Stimulated activated CD4-positive, alpha-beta T cell treated with anti-CD3 and anti-CD28 coated beads, Interleukin-4, amount 100 ng/mL, for 24 hours (primary cell): ENCODE results near the gene GALNT1.
A peak's percentile ranks its signal among the peaks of the same experiment; 100 is the strongest.

Experiments used
- DNase-seq: peaks from one replicate; pipeline ENCODE4 v3.0.0-alpha.2; 2020

The GALNT1 gene

DNA sequence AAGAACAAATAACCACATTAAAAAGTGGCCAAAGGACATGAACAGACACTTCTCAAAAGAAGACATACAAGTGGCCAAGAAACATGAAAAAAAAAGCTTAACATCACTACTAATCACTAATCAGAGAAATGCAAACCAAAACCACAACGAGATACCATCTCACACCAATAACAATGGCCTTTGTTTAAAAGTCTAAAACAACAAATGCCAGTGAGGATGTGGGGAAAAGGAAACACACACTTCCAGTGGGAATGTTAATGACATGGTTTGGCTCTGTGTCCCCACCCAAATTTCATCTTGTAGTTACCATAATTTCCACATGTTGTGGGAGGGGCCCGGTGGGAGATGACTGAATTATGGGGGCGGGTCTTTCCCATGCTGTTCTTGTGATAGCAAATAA lies 147.1 kb downstream of the GALNT1 start:
- DNase-seq, result no peak

DNA sequence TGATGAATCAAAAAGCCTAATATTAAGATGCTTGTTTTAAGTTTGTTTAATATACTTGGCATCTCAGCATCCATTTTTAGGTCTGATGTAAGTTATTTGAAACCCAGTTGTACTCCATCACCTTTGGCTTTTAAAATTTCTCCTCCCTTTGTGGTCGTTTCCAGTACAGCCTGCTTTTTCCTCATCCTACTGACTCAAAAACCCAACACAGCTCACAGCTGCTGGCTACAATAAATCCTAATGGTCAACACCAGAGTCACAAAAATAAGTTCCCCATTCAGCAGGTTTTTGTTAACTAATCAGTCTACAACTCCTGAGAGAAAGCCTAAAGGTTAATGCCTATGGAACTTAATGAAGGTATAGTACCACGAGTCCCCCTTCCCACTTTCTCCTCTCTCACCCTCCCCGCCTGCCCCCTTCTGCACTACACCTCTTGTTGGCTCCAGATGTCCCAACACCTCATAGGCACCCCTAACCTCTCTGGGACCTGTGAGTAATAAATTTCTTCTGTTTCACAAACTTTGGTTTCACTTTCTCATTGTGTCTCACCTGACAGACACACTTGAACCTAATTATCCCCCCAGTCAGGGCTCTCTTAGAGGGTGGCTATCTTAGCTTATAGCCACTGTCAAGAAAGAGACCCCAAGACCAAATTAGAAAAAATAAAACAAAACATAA lies 148.6 kb downstream of the GALNT1 start:
- DNase-seq, result no peak

DNA sequence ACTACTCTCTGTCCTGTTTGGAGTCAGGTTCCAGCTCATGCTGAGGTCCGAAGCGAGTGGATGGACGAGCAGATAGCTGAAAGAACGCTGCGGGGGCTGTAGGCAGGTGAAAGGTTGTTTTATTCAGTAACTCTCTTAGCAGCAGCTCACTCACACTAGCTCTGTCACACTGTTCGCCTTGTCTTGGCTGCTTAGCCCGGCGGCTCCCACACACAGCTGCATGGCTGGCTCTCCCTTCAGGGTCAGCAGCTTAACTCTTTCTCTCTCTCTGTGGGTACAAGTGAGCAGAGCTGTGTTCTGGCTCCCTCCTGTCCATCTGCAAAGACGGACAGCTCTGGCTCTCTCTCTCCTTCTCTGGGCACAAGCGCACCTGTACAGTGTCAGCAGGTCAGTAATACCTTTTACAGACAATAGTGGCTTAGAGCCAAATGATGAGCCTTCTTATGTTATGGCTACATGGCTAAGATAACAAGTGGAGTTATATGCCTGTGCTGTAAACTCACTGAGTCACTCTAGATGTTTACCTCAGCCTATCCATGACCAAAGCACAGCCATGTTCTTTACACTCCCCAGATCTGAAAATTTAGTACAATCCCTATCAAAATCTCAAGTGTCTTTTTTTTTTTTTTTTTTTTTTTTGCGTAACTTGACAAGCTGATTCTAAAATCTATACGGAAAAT lies 149.3 kb downstream of the GALNT1 start:
- DNase-seq, result no peak

DNA sequence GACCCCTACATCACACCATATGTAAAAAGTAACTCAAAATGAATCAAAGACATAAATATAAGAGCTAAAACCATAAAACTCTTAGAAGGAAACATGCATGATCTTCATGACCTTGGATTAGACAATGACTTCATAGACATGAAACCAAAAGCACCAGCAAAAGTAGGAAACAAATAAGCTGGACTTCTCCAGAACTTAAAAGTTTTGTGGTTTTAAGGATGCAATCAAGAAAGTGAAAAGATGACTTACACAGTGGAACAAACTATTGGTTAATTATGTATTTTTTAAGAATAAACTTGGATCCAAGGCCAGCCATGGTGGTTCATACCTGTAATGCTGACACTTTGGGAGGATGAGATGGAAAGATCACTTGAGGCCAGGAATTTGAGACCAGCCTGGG lies 150.2 kb downstream of the GALNT1 start:
- DNase-seq, result no peak

DNA sequence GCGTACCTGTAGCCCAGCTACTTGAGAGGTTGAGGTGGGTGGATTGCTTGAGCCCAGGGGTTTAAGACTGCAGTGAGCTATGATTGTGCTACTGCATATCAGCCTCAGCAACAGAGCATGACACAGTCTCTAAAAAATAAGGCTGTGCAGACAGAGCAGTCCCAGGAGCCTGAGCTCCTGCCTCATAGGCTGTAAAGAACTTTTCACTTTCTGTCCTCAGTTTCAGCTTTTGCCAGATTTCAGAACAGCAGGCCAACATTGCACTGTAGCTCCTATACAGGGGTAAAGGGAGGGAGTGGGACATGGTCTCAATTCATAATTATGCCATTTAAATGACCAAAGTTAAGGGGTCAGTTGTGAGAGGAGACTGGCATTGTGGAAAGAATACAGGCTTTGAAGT lies 150.6 kb downstream of the GALNT1 start:
- DNase-seq, result no peak

DNA sequence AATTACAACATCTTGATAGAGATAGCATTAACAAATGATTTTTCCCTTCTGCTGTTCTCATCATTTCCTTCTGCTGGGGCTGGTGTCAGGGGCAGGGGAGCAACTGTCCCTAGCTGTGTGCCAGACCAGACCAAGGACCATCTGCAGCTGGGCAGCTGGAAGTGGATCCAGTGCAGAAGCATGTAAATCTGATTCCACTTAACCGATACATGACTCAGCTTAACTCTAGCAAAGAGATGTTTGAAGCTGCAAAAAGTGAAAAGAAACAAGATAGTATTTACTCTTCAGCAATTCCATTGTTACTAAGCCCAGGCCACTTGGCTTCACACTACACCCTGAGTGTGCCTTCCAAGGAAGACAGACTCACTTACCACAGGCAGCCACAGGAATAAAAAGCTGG lies 151.1 kb downstream of the GALNT1 start:
- DNase-seq, result no peak

DNA sequence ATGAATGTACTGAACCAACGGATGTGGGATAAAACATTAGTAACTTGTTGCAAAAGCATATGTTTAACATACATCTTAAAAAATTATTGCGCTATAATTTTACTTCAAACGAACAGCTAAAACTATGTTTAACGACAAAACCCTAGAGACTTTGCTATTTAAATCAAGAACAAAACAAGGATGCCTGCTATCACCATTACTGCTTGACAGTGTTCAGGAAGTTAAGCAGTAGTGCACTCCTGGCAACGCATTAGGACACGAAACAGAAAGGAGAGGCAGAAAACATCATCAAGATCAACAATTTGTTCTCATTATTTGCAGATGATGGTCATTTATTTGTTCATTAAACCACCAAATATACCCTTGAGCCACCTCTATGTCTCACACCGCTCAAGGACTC lies 151.9 kb downstream of the GALNT1 start:
- no peak for DNase-seq

DNA sequence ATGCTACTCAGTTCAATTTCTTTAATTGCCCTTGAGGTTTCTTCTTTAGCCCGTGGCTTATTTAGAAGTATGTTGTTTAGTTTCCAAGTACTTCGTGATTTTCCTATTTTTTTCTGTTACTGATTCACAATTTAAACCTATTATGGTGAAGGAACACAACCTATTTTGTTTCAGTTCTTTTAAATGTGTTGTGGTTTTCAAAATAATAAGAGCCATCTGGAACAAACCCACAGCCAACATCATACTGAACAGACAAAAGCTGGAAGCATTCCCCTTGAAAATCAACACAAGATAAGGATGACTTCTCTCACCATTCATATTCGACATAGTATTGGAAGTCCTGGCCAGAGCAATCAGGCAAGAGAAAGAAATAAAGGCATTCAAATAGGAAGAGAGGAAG lies 155.2 kb downstream of the GALNT1 start:
- no peak for DNase-seq

DNA sequence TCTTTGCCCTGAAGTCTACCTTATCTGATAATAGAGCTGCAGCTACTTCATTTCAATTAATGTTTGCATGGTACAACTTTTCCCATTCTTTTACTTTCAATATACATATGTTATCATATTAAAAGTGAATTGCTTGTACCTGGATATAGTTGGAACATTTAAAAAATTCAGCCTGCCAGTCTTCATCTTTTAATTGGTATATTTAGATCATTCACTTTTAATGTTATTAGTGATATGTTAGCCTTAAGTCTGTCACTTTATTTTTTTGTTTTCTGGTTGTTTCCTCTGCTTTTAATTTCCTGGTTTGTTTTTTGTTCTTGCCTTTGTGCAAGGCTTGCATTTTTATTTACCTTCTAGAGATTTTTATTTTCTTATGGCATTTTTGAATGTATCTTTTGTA lies 158.2 kb downstream of the GALNT1 start:
- no peak for DNase-seq

DNA sequence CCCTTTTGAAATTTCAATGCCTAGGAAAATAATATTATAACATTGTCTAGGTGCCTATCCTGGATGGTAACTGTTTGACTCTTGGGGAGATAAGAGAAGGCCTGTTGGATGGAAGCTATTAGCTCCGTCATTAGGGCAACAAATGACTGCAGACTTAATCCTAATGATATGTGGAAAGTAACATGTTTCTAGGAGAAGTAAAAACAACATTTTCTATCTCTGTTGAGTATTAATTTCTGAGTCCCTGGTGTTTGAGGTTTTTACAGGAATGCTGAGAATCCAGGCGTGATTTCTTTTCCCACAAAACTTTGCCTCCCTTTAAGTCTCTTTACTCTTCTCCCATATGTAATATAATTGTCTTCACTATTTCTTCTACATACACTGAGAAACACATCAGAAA lies 159.1 kb downstream of the GALNT1 start:
- no peak for DNase-seq

DNA sequence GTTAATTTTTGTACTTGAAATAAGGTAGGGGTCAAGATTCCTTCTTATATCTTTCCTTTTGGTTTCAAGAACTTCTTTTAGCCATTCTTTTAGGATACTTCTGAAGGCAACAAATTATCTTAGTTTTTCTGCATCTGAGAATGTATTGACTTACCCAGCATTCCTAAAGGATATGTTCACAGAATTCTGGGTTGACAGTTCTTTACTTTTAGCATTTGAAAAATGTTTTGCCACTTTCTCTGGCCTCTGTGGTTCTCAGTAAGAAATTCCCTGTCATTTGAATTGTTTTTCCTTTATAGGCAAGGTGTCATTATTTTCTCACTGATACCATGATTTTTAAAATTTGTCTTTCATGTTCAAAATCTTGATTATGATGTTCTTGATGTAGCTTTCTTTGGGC lies 162.4 kb downstream of the GALNT1 start:
- no peak for DNase-seq

DNA sequence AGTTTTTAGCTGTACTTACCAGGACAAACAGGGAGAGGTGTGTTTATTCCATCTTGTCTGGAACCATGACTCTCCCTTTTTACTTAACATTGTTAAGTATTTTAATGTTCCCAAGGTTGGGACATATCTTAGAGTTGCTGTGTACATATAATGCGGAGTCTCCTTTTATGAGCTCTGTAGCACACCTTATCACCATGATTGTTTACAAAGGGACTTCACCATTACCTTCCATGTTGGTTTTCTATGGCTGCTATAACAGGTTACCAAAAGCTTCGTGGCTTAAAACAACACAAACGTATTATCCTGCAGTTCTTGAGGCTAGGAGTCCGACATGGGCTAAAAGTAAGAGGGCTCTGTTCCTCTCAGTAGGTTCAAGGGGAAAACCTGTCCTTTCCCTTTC lies 164.3 kb downstream of the GALNT1 start:
- no peak for DNase-seq

DNA sequence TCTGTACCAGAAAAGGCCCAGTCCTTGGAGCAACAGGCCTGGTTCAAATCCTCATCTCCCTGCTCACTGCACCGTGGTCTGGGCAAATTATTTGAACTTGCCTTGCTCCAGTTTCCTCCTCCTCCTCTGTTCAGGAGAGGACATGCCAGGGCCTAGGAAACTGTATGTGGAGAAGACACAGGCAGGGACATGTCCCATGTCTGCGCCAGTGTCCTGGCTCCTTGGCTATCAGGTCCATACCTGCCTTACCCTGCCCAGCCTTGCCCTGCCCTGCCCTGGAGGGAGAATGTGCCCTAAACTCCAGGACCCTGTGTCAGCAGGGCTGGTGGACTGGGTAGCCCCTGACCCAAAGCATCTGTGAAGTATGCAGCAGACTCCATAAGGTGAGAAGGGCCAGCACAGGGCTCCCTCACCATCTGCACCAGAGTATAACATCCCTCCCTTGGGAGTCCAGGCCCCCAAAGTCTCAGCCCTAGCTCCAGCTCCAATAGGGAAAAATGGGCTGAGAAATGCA lies 165.3 kb downstream of the GALNT1 start:
- no peak for DNase-seq

DNA sequence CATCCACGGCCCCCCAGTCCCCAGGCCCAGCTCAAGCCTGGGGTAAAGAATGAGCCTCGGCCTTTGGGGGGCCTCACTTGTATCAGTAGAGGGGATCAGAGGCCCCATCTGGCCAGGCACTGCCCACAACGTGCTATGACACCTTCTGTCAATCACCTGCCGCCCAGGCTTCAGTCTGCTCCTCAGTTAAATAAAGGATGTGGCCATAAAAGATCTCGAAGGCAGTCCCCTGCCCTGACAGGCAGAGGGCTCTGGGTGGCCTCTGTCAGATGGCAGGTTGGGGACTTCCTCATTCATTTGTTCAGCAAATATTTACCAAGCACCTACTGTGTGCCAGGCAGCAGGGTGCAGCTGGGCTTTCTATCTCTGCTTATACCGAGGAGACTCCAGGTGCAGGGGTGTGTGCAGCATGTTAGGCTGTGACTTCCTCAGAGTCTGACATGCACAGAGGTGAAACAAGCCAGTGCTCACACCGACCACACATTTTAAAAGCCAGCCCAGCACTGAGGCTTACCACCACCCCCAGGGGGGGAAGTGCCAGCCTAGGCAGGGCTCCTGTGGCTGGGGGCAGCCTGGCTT lies 166.4 kb downstream of the GALNT1 start:
- no peak for DNase-seq

DNA sequence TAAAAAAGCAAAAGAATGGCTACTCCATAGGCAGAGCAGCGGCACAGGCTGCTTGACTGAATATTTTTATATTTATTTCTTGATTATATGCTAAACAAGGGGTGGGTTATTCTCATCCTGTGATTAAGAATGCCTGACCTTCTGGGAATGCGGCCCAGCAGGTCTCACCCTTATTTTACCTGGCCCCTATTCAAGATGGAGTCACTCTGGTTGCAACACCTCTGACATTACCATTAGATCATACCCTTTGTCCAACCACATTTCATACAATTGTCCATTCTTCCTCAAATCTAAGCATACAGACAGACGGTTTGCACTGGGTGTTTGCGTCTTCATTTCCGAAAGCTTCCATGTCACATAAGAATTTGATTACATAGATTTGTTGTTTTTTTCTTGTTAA lies 168.2 kb downstream of the GALNT1 start:
- no peak for DNase-seq

DNA sequence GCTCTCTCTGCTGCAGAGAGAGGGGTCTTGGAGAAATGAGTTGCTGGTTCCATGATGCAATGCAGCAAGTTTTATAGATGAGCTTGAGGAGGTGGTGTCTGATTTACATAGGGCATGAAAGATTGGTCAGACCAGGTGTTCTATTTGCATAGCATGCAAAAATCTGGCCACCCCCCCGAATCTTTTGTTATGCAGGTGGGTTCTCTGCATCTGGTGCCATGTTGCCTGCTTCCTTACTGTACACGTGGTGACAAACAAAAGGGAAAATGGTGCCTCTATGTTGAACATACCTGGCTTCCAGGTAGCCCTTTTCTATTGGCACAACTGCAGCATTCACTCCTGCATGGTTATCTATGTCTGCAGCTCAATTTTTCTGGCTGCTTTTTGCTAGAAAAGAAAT lies 169.4 kb downstream of the GALNT1 start:
- no peak for DNase-seq

DNA sequence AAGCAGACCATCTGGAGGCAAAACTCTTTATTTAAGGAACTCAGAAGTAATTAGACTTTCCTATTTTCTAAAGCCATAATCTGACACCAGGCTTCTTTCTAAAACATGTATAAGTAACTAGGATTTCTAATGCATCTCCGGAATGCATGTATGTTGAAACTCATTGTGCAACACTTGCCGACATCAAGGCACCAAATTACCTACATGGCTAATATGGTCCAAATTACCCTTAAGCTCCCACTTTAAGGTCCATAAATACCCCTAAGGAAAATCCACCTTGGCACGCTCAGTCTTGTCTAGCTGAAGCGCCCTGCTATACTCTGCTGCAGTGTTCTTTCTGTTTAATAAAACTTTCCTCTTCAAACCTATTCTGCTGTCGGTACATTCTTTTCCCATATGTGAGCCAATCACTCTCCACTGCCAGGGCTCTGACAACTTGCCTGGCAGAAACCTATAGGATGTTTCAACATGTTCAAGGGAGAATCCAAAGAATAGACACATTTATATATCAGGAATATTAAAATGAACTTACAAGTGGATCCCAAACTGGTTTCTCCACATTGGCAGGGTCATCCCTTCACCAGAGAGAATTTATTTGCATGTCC lies 171.9 kb downstream of the GALNT1 start:
- DNase-seq, result no peak

DNA sequence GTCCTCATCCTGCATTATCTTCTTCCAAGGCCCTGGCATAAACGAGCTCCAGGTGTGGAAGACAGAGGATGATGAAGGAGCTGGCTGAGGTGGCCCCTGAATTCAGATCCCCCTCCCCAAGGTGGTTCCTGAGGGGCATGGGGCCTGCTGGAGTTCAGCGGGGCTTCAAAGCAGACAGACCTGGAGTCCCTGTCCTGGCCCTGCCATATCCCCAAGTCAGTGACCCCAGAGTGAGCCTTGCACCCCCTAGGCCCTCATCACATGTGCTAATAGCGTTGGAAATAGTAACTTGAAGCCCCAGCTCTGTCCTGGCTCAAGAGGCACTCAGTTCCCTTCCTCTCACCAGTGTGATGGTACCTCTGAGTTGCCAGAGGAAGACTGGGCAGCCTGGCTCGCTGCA lies 172.9 kb downstream of the GALNT1 start:
- no peak for DNase-seq

DNA sequence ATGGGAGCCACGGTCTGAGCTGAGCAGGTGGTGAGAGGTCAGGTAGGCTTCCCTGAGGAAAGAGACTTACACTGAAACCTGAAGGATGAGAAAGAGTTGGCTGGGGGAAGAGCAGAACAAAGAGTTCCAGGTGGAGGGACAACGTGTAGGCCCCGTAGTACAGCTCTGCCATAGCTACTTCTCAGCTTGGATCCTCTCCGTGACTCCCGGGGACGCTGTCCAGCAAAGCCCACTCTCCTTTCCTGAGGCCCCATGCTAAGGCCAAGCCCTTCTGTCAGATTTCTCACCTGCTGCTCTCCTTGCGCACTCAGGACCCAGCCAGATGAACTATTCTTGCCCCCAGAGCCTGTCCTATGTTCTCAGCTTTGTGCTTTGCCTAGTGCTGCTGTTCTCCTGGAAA lies 173.8 kb downstream of the GALNT1 start:
- no peak for DNase-seq

DNA sequence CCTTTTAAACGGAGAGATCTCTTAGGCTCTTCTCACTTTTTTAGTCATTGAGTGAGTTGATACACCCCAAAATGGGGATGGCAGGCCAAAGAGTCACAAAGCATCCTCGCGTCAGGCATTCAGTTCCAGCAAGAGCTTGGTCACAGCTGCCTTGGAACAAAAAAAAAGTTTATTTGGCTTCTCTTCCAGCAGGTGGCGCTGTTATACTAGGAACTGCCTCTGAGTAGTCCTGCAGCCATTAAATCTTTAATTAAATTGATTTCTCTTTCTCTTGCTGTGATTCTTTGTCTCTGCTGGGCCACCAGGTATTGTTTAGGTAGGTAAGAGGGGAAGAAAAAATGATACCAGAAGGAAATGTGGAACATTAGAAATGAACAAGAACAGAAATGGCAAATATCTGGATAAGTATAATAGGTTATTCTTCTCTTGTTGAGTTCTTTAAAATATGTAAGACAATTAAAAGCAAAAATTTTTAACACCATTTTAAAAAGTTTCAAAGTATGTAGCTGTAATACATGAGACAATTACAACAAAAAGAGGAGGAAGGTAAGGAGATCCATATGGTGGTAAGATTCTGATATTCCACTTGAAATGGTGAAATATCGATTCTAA lies 175.1 kb downstream of the GALNT1 start:
- DNase-seq, result peak; percentile 62
